Osteoblast (primary cell): Measurements from ENCODE around the gene ZNF740. TPM values are rescaled to one million over a fixed set of nuclear protein-coding genes. Genes with fewer than 3 reads are reported as not detected.

Source experiments
- DNase-seq: peaks from one replicate; pipeline ENCODE4 v3.0.0; 2011; ENCODE audit warnings: low spot score, mixed read lengths; ENCODE audit not compliant: insufficient read length; ENCODE audit errors: missing footprints
- H2AFZ ChIP-seq: 2 replicates; pipeline ENCODE4 v1.6.0; 2011; ENCODE audit warnings: mild to moderate bottlenecking, low read length
- H3K27ac ChIP-seq: 2 replicates; pipeline ENCODE4 v1.5.1; 2011; ENCODE audit warnings: mild to moderate bottlenecking, low read depth, low read length, moderate library complexity
- H3K27me3 ChIP-seq: 2 replicates; pipeline ENCODE4 v1.6.0; 2012; ENCODE audit warnings: mild to moderate bottlenecking, control low read depth, inconsistent platforms, low read length, moderate library complexity; ENCODE audit not compliant: insufficient read depth
- H3K36me3 ChIP-seq: 2 replicates; pipeline ENCODE4 v1.5.1; 2011; ENCODE audit warnings: mild to moderate bottlenecking, low read length, control low read depth, moderate library complexity; ENCODE audit not compliant: insufficient read depth
- H3K4me1 ChIP-seq: 2 replicates; pipeline ENCODE4 v1.5.1; 2011; ENCODE audit warnings: mild to moderate bottlenecking, low read length, control low read depth, moderate library complexity; ENCODE audit not compliant: insufficient read depth
- H3K4me2 ChIP-seq: 2 replicates; pipeline ENCODE4 v1.6.0; 2011; ENCODE audit warnings: mild to moderate bottlenecking, low read length; ENCODE audit not compliant: insufficient read depth
- H3K4me3 ChIP-seq: fragments of 200-600 bp; sonication (generic); 3 replicates; pipeline ENCODE4 v1.5.1; 2012; ENCODE audit warnings: mild to moderate bottlenecking, low read length, inconsistent platforms; ENCODE audit not compliant: insufficient read depth
- H3K79me2 ChIP-seq: 2 replicates; pipeline ENCODE4 v1.6.0; 2012; ENCODE audit warnings: mild to moderate bottlenecking, low read length, control low read depth, inconsistent platforms; ENCODE audit not compliant: insufficient read depth
- H3K9me3 ChIP-seq: 2 replicates; pipeline ENCODE4 v1.5.1; 2011; ENCODE audit warnings: low read depth, low read length, control low read depth
- H4K20me1 ChIP-seq: 2 replicates; pipeline ENCODE4 v1.6.0; 2012; ENCODE audit warnings: mild to moderate bottlenecking, low read length, control low read depth; ENCODE audit not compliant: insufficient read depth
- total RNA-seq: library from RNA; depleted of rRNA; stranded (reverse); fragments of >200 nt; gene quantifications from 2 replicates; pipeline ENCODE4 v1.2.3, GENCODE V29; 2012
- TF ChIP-seq, protein P1 (sequence below): IDR thresholded peaks from 2 replicates; pipeline ENCODE4 v1.5.1; 2011; ENCODE audit warnings: mild to moderate bottlenecking, low read depth, low read length, moderate library complexity; ENCODE audit errors: extremely low read depth

The ZNF740 gene
- total RNA-seq, 1 donor, result 19.5 TPM

DNA sequence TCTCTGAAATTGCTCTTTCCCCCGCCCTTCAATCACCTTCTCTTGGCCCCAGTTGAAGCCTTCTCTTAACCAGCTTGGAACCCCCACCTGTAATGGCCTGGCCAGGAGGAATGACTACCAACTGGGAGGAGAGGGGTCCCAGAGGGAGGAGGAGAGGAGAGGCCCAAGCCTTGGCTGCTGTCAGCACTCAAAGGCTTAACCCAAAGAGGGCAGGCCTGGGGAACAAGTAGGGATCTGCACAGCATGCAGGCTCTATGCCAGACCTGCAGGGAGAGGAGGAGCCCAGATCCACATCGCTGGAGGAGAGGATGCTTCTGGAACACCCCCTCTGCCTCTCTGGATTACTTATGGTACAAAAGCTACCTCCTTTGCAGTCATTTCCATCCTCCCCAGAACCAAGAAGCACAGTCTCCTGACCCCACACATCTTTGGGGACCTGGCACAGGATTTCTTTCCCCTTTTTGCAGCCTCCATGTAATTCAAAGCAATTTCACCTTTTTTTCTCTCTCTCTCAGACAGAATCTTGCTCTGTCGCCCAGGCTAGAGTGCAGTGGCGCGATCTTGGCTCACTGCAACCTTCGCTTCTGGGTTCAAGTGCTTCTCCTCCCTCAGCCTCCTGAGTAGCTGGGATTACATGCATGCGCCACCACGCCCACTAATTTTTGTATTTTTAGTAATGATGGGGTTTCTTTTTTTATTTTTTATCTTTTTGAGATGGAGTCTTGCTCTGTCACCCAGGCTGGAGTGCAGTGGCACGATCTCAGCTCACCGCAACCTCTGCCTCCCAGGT, 45.3 kb downstream of the ZNF740 start:
- peak; percentile 84 for DNase-seq
- Histone ChIP-seq H3K27me3 (no peaks in the 10 kb centered on the region), H3K27ac (no peak overlapping the region), H3K9me3 (no peaks in the 10 kb centered on the region), H3K36me3 (no peaks in the 10 kb centered on the region), H3K4me3 (no peak overlapping the region), H3K79me2 (peaks cover 3% of the 10 kb centered on the region), H2AFZ (no peak overlapping the region), H3K4me1 (peaks cover 40% of the 10 kb centered on the region), H4K20me1 (no peaks in the 10 kb centered on the region), H3K4me2 (no peak overlapping the region)
- TF ChIP-seq, protein P1, sequence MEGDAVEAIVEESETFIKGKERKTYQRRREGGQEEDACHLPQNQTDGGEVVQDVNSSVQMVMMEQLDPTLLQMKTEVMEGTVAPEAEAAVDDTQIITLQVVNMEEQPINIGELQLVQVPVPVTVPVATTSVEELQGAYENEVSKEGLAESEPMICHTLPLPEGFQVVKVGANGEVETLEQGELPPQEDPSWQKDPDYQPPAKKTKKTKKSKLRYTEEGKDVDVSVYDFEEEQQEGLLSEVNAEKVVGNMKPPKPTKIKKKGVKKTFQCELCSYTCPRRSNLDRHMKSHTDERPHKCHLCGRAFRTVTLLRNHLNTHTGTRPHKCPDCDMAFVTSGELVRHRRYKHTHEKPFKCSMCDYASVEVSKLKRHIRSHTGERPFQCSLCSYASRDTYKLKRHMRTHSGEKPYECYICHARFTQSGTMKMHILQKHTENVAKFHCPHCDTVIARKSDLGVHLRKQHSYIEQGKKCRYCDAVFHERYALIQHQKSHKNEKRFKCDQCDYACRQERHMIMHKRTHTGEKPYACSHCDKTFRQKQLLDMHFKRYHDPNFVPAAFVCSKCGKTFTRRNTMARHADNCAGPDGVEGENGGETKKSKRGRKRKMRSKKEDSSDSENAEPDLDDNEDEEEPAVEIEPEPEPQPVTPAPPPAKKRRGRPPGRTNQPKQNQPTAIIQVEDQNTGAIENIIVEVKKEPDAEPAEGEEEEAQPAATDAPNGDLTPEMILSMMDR, result no peak

DNA sequence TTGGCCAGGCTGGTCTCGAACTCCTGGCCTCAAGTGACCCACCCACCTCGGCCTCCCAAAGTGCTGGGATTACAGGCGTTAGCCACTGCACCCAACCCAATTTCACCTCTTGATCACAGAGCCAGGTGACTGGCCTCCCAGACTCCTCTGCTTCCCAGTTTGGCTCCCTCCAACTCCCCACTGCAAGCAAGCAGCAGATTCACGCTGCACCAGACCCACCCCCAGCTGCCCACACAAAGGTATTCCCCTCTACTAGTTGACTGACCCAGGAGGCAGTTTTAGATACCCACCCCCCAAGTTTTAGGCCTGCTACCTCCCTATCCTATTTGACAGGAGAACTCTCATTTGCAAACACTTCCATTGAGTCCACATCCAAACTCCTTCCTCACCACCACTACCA, 46.3 kb downstream of the ZNF740 start:
- Histone ChIP-seq H3K4me2 (no peak overlapping the region), H3K4me1 (peaks cover 46% of the 10 kb centered on the region), H3K36me3 (no peaks in the 10 kb centered on the region), H3K27ac (no peak overlapping the region), H3K27me3 (no peaks in the 10 kb centered on the region), H3K9me3 (no peaks in the 10 kb centered on the region), H3K79me2 (peaks cover 9% of the 10 kb centered on the region), H2AFZ (no peak overlapping the region), H4K20me1 (no peaks in the 10 kb centered on the region), H3K4me3 (no peak overlapping the region)
- no peak for DNase-seq
- TF ChIP-seq, protein P1, result no peak

DNA sequence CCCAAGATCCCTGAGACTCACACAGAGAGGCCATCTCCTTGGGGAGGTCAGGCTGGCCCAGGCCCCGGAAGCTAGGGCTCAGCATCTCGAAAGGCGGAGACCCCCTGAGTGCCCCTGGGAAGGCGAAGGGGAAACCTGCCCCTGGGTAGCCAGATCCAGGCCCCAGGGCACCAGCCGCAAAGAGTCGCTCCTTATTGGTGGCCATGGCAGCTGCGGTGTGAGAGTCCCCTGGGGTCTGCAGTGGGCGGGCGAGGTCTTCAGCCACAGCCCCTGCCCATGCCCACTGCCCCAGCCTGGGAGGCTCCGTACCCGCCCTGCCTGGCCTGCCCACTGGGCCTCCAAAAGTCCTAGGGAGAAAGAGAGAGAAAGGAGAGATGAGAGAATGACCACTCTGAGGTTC, 46.8 kb downstream of the ZNF740 start:
- Histone ChIP-seq H3K27me3 (no peaks in the 10 kb centered on the region), H3K9me3 (no peaks in the 10 kb centered on the region), H3K36me3 (no peaks in the 10 kb centered on the region), H3K79me2 (peaks cover 9% of the 10 kb centered on the region), H4K20me1 (no peaks in the 10 kb centered on the region), H3K4me3 (no peak overlapping the region), H2AFZ (no peak overlapping the region), H3K27ac (no peak overlapping the region), H3K4me2 (no peak overlapping the region), H3K4me1 (peaks cover 41% of the 10 kb centered on the region)
- TF ChIP-seq, protein P1, result no peak
- DNase-seq, result peak; percentile 19

DNA sequence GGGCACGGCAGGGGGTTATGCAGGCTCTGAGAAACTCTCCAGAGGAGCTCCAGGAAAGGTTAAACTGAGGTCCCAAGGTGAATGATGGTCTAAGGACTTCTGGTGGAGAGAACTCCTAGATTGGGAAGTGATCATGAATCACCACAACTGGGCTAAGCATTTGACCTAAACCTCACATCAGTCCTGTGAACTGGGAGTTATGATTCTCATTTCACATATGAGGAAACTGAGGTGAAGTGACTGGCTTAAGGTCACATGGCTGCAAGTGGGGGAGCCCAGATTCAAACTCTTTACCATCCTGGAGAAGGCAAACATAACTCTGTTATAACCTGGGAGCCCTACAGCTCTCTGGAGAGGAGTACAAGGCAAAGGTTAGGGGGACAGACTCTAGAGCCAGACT, 47.3 kb downstream of the ZNF740 start:
- no peak overlapping the region for H2AFZ ChIP-seq
- H3K79me2 ChIP-seq, result peaks cover 9% of the 10 kb centered on the region
- H4K20me1 ChIP-seq, result no peaks in the 10 kb centered on the region
- H3K4me2 ChIP-seq, result no peak overlapping the region
- no peaks in the 10 kb centered on the region for H3K27me3 ChIP-seq
- no peaks in the 10 kb centered on the region for H3K36me3 ChIP-seq
- H3K27ac ChIP-seq, result no peak overlapping the region
- TF ChIP-seq, protein P1, result no peak
- peak; percentile 34 for DNase-seq
- no peak overlapping the region for H3K4me3 ChIP-seq
- no peaks in the 10 kb centered on the region for H3K9me3 ChIP-seq
- peaks cover 41% of the 10 kb centered on the region for H3K4me1 ChIP-seq
